GM13977 (cell line): Measurements from ENCODE around the gene CPNE5.
A peak's percentile ranks its signal among the peaks of the same experiment; 100 is the strongest.

Experiments used
- DNase-seq: peaks from one replicate; pipeline ENCODE4 v3.0.0; 2012; ENCODE audit warnings: low spot score
- CTCF ChIP-seq: IDR thresholded peaks from 2 replicates; pipeline ENCODE4 v1.5.1; 2012; ENCODE audit warnings: mild to moderate bottlenecking, control low read depth; ENCODE audit not compliant: insufficient read depth; ENCODE audit errors: extremely low read depth, missing control alignments
- in situ Hi-C: fragments of 300-500 bp; cut with MboI; formaldehyde crosslinking; loops from one replicate; pipeline ENCODE4 v1.12.0; 2022; ENCODE audit warnings: low sequenced_read_pairs, low pct_unique_long_range_greater_than_20kb, mixed read lengths, inconsistent platforms; ENCODE audit not compliant: unreplicated experiment

CPNE5 gene

GRCh38 chr6:36755435-36756348 is 83.6 kb downstream of the CPNE5 start:
- peak; percentile 69 for DNase-seq
- in situ Hi-C loops = loop anchor here (10.0 to 25.0 kb wide), 2 partner anchors 141 to 457 kb away; no protein-coding TSS in a partner anchor
- no peak for TF ChIP-seq CTCF

GRCh38 chr6:36754582-36755434 is 84.4 kb downstream of the CPNE5 start:
- TF ChIP-seq CTCF = no peak
- in situ Hi-C loops = loop anchor here (10.0 to 25.0 kb wide), 2 partner anchors 140 to 457 kb away; no protein-coding TSS in a partner anchor

GRCh38 chr6:36753671-36754405 is 85.4 kb downstream of the CPNE5 start:
- no peak for TF ChIP-seq CTCF
- DNase-seq = no peak
- in situ Hi-C loops = loop anchor here (10.0 to 25.0 kb wide), 2 partner anchors 139 to 458 kb away; no protein-coding TSS in a partner anchor

More at GRCh38 chr6:36754582-36755434, 84.4 kb downstream of the CPNE5 start:
- DNase-seq = no peak

GRCh38 chr6:36752886-36753506 is 86.2 kb downstream of the CPNE5 start:
- no peak for TF ChIP-seq CTCF
- DNase-seq = no peak
- in situ Hi-C loops = loop anchor here (10.0 to 25.0 kb wide), 2 partner anchors 138 to 459 kb away; no protein-coding TSS in a partner anchor

GRCh38 chr6:36752187-36752885 is 86.9 kb downstream of the CPNE5 start:
- no peak for DNase-seq
- in situ Hi-C loops = loop anchor here (10.0 to 25.0 kb wide), 2 partner anchors 138 to 460 kb away; no protein-coding TSS in a partner anchor

More at GRCh38 chr6:36752187-36752885, 86.9 kb downstream of the CPNE5 start:
- TF ChIP-seq CTCF = no peak
